Testis (tissue), 2 donors: Measurements from ENCODE around the gene OPRL1.

Source experiments
- POLR2A ChIP-seq: fragments of 450-650 bp; IDR thresholded peaks from one replicate; pipeline ENCODE4 v1.6.1; 2017; ENCODE audit warnings: antibody characterized with exemption, mild to moderate bottlenecking, moderate library complexity
- TF ChIP-seq, protein P1 (sequence below), 3 experiments: fragments of 450-650 bp in 2 of 3; fragments of 200-600 bp in 1 of 3; sonication (generic) in 1 of 3; IDR thresholded peaks; one replicate each; pipeline ENCODE4 v1.5.1; 2016 to 2019; ENCODE audit warnings: antibody characterized with exemption in 3 of 3, mild to moderate bottlenecking in 2 of 3, moderate library complexity in 1 of 3

DNA sequence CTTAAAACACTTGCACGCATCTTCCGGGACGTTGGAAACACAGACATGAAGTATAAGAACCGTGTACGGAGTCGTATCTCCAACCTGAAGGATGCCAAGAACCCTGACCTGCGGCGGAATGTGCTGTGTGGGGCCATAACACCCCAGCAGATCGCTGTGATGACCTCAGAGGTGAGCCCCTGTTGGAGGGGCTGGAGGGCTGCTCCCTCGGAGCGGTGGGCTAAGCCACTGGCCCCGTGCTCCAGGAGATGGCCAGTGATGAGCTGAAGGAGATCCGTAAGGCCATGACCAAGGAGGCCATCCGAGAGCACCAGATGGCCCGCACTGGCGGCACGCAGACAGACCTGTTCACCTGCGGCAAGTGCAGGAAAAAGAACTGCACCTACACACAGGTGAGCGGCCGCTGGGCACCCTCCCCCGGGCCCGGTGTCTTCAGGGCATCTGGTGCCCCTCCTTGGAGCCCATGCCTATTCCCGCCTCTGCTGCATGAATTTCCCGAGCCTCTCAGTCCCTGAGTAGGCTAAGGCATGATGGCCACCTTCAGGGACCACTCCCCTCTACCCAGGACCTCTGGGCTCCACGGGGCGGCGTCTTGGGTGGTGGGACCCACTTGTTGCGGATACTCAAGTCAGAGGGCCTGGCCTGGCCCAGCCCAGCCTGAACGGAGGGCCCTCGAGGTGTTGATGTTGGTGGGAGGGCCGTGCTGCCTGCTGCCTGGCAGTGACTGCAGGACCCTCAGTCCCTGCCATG, 9.5 kb upstream of the OPRL1 start:
- TF ChIP-seq, protein P1, sequence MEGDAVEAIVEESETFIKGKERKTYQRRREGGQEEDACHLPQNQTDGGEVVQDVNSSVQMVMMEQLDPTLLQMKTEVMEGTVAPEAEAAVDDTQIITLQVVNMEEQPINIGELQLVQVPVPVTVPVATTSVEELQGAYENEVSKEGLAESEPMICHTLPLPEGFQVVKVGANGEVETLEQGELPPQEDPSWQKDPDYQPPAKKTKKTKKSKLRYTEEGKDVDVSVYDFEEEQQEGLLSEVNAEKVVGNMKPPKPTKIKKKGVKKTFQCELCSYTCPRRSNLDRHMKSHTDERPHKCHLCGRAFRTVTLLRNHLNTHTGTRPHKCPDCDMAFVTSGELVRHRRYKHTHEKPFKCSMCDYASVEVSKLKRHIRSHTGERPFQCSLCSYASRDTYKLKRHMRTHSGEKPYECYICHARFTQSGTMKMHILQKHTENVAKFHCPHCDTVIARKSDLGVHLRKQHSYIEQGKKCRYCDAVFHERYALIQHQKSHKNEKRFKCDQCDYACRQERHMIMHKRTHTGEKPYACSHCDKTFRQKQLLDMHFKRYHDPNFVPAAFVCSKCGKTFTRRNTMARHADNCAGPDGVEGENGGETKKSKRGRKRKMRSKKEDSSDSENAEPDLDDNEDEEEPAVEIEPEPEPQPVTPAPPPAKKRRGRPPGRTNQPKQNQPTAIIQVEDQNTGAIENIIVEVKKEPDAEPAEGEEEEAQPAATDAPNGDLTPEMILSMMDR (IDR thresholded peaks at IDR 0.05) = no peak
- TF ChIP-seq POLR2A = no peak
